ENCODE data around the gene MSRB1.
A peak's percentile ranks its signal among the peaks of the same experiment; 100 is the strongest.
"Not testable (repeated sequence)": the region's sequence is repeated elsewhere in the genome, so short reads cannot be mapped to it uniquely, and the experiment has no call there.

Gene MSRB1

GRCh38 chr16:1960665-1961630 is 17.9 kb upstream of the MSRB1 start:
- DNase-seq: no peak

DNA sequence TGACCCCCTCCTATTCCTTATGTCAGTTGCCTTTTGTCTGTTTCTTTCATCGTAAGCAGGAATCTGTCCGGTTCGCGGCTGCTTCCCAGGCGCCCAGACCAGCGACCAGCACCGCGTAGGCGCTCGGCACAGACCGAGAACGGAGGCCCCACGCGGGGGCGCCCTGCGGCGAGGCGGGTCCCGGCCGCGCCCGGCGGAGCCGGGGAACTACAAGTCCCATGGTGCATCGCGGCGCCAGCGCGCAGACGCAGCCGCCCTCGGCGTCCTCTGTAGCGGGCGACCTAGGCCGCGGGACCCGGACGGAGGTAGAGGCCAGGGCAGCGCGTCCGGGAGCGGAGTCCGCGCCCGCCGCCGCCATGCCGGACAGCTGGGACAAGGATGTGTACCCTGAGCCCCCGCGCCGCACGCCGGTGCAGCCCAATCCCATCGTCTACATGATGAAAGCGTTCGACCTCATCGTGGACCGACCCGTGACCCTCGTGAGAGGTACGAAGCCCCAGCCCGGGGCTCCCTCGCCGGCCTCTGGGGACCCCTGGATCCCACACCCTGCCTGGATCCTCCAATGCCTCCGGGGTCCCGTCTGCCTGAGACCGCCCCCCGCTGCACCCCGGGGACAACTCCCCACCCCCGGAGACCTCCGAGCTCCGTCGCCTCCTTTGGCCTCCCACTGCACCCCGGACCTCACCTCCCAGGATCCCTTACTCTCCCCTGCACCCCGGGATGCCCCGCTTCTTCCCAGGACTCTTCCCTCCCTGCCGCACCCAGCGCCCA is 16.5 kb upstream of the MSRB1 start, which contains the start of gene NDUFB10:
TSS of gene NDUFB10 (plus strand) at position 270 of the 771 bp plus-strand sequence. CDS start at position 357, 87 bp downstream.
- peak; percentile 87 for DNase-seq

DNA sequence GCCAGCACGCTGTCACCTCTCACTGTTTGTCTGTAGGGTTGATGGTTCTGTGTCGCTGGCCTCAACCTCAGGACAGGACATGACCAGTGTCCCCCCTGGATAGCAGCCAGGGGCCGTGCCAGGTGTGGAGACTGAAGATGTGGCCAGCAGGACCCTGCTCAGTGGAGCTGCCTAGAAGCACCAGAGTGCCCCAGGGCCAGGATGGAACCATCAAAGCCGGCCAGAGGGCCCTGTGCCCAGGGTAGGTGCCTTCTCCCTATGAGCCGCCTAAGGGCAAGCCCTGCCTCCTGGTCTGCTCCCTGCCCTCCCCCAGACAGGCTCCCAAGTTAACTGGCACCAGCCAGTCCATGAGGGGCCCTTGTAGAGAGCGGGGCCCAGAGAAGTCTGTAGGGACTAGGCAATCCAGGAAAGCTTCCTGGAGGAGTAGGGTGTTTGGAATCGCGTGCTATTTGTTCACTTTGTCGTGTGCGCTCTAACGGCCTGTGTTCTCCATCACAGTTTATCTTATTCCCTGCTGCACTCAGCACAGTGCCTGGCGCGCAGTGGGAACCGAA is 15.8 kb upstream of the MSRB1 start:
- no peak for DNase-seq

GRCh38 chr16:1958143-1958491 is 15.1 kb upstream of the MSRB1 start:
- DNase-seq: not testable (repeated sequence)

DNA sequence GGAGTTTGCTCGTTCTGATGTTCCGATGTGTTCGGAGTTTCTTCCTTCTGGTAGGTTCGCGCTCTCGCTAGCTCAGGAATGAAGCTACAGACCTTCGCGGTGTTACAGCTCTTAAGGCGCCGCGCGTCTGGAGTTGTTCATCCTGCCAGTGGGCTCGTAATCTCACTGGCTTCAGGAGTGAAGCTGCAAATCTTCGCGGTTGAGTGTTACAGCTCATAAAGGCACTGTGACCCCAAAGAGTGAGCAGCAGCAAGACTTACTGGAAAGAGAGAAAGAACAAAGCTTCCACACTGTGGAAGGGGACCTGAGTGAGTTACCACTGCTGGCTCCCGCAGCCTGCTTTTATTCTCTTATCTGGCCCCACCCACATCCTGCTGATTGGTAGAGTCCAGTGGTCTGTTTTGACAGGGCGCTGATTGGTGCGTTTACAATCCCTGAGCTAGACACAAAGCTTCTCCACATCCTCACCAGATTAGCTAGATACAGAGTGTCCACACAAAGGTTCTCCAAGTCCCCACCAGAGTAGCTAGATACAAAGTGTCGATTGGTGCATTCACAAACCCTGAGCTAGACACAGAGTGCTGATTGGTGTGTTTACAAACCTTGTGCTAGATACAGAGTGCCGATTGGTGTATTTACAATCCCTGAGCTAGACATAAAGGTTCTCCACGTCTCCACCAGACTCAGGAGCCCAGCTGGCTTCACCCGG is 14.6 kb upstream of the MSRB1 start:
- DNase-seq: not testable (repeated sequence)

GRCh38 chr16:1953734-1954133 is 10.7 kb upstream of the MSRB1 start:
- DNase-seq: no peak

- no peak for DNase-seq
Measured at GRCh38 chr16:1950559-1950958, 7.6 kb upstream of the MSRB1 start.

GRCh38 chr16:1950047-1950446 is 7.0 kb upstream of the MSRB1 start:
- DNase-seq: no peak

- DNase-seq: no peak
Measured at GRCh38 chr16:1949507-1949906, 6.5 kb upstream of the MSRB1 start.

GRCh38 chr16:1947369-1947670 is 4.3 kb upstream of the MSRB1 start:
- no peak for DNase-seq

DNA sequence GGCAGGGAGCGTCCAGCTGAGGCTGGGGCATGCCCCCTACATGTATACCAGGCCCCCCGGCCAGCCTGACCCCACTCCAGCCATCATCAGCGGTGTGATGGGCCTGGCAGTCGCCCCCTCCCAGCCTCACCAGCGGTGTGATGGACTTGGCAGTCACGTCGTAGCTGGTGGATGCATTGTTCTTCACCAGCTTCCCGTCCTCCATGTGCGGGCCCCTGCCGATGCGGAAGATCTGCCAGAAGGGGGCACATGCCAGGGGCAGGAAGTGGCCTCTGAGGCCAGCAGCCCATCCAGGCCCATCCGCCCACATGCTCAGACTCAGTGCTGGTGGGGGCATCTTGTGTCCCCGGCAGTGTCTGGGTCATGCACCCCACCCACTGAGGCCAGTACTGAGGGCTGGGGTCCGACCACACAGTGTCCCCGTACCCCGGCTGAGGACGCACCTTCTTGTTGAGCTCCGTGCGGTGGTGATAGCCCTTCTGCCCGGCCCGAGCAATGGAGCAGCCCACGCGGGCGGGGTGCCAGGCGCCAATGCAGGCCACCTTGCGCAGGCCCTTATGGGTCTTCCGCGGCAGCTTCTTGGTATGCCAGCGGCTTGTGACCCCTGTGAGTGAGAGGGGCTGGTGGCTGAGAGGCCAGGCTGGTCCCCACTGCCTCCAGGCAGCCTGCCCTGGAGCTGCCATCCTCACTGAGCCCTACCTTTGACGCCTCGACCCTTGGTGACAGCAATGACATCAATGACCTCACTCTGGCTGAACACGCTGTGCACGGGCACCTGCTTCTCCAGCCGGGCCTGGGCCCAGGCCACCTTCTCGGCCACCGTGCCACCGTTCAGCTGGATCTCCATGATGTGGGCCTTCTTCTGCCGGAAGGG is 3.7 kb upstream of the MSRB1 start:
- DNase-seq: no peak

GRCh38 chr16:1945559-1946391 is 2.8 kb upstream of the MSRB1 start:
- DNase-seq: no peak

- DNase-seq: no peak
Measured at GRCh38 chr16:1944612-1945199, 1.7 kb upstream of the MSRB1 start.

DNA sequence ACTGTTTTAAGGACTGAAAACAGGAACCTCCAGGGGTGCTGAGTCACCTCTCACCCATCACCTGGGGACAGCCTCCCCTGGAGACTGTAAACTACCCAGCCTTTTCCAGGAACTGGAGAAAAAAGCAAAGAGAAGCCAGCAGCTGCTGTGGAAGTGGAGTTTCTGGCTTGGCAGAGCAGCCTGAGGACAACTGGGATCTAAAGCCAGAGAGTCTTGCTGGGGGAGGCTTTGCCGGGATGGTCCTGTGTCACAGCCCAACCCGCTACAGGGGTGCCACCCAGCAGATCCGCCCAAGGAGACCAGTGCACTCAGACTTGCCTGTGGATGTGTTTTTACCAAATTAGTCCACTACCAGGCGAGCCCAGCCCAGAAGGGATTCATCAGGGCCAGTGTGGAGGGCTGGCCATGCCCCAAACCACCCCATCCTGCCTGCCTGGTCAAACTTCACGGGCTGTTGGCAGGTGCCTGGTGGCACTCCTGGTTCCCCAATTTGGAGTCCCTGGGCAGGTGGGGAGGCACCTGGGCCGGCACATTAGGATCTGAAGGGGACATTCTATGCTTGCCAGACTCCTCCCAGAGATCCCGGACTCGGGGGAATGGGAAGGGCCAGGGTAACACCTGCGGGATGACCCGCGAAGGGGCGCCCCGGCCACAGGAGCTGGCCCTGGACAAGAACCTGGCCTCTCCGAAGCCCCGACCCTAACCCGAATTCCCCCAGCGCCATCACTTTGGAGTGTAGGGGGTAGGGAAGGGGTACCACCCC is 771 bp downstream of the MSRB1 start:
- peak; percentile 67 for DNase-seq

DNA sequence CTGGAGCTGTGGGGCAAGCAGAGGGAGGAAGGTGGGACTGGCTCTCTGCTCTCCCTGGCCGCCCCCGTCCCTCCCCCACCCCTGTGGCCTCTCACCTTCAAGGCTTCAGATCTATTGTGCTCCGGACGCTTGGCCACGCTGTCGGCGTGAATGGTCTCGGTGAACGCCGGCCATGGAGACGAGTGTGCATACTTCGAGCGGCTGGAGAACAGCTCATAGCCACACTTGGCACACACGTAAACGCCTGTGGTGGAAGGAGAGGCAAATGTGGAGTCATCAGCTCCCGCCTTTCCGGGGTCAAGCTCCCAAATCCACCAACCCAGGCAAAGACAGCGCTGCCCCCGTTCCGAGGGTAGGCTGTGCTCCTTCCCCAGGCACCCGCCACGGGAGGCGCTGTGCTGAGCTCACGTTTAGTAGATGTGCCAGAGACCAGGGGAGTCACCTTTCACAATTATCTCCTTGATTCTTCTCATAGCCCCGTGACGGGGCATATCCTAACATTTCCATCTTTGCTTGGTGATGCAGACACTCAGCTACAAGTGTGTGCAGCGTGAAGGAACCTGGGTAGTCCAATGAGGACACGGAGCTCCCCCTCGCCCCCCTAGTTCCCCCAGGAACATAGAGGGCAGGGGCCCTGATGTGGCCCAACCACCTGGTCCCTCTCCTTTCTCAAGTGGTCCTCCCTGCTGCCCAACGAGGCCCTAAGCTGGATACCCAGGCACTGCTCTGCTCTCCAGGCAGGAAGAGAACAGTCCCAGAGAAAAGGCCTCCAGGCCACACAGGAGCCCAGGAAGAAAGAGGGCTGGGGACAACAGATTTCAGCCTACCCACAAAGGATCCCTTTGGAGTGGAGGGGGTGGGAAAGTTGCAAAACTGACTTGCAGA is 1.6 kb downstream of the MSRB1 start:
- DNase-seq: no peak

GRCh38 chr16:1940273-1941161 is 2.5 kb downstream of the MSRB1 start:
- DNase-seq: no peak

DNA sequence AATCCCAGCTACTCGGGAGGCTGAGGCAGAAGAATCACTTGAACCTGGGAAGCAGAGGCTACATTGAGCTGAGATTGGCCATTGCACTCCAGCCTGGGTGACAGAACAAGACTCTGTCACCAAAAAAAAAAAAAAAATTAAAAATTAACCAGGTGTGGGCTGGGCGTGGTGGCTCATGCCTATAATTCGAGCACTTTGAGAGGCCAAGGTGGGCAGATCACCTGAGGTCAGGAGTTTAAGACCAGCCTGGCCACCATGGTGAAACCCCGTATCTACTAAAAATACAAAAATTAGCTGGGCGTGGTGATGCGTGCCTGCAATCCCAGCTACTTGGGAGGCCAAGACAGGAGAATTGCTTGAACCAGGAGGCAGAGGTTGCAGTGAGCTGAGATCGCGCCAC is 3.2 kb downstream of the MSRB1 start:
- not testable (repeated sequence) for DNase-seq

- DNase-seq: no peak
Measured at GRCh38 chr16:1938910-1939309, 4.1 kb downstream of the MSRB1 start.
